Gastrocnemius medialis (tissue), 4 donors: Measurements from ENCODE around the gene ELOVL4. TPM values are rescaled to one million over a fixed set of nuclear protein-coding genes. Genes with fewer than 3 reads are reported as not detected.

Source experiments
- ATAC-seq, 2 donors: fragments of 150-250 bp; one replicate each; pipeline ENCODE4 v1.9.1; 2016
- DNase-seq, 2 donors: peaks; one replicate each; pipeline ENCODE4 v3.0.0-alpha.2; 2019
- H3K27ac ChIP-seq, 4 donors: fragments of 200-600 bp; sonication (generic); 1 replicate in 1 of 4; 2 replicates in 3 of 4; pipeline ENCODE4 v1.5.1; 2016 to 2018; ENCODE audit warnings: mild to moderate bottlenecking in 2 of 4, moderate library complexity in 1 of 4
- H3K27me3 ChIP-seq, 3 donors: fragments of 200-600 bp; sonication (generic) in 2 of 3; 1 replicate in 1 of 3; 2 replicates in 2 of 3; pipeline versions ENCODE4 v1.5.1 to v1.6.0; 2016 to 2019; ENCODE audit warnings: mild to moderate bottlenecking in 1 of 3, moderate library complexity in 1 of 3
- H3K36me3 ChIP-seq, 2 donors: fragments of 200-600 bp; sonication (generic) in 1 of 2; one replicate each; pipeline ENCODE4 v1.5.1; 2017 to 2018
- H3K4me1 ChIP-seq, 2 donors: fragments of 200-600 bp; sonication (generic) in 1 of 2; one replicate each; pipeline ENCODE4 v1.5.1; 2016 to 2017; ENCODE audit warnings: mild to moderate bottlenecking in 2 of 2
- H3K4me3 ChIP-seq, 4 donors: fragments of 200-600 bp; sonication (generic) in 3 of 4; 1 replicate in 1 of 4; 2 replicates in 3 of 4; pipeline ENCODE4 v1.5.1; 2016 to 2019; ENCODE audit warnings: mild to moderate bottlenecking in 2 of 4
- H3K9me3 ChIP-seq, 3 donors: fragments of 200-600 bp; sonication (generic) in 2 of 3; 1 replicate in 1 of 3; 2 replicates in 2 of 3; pipeline ENCODE4 v1.5.1; 2016 to 2019
- POLR2A ChIP-seq, 2 donors: fragments of 450-650 bp; IDR thresholded peaks; one replicate each; pipeline ENCODE4 v1.6.1; 2017; ENCODE audit warnings: antibody characterized with exemption in 2 of 2, mild to moderate bottlenecking in 2 of 2, moderate library complexity in 2 of 2
- in situ Hi-C, 4 donors: fragments of 200-750 bp; cut with MboI; loops; one replicate each; pipeline versions ENCODE4 v1.15.0 to v1.8.0; 2017; ENCODE audit warnings: low sequenced_read_pairs in 4 of 4
- intact Hi-C: fragments of 100-400 bp; cut with DNase I; formaldehyde crosslinking; loops from one replicate; pipeline ENCODE4 v1.15.1; 2023; ENCODE audit warnings: low total_unique reads
- total RNA-seq, 4 donors: library from RNA; depleted of rRNA; stranded (reverse); fragments of >200 nt; gene quantifications; one replicate each; pipeline versions ENCODE4 v1.1.0 to v1.2.3, GENCODE V29; 2016
- TF ChIP-seq, protein P1 (sequence below), 5 experiments: fragments of 450-650 bp in 3 of 5; fragments of 200-600 bp in 2 of 5; sonication (generic) in 2 of 5; IDR thresholded peaks in 4 of 5; conservative IDR thresholded peaks in 1 of 5; 1 replicate in 4 of 5; 2 replicates in 1 of 5; pipeline ENCODE4 v1.5.1; 2016 to 2019; ENCODE audit warnings: antibody characterized with exemption in 5 of 5, mild to moderate bottlenecking in 3 of 5, moderate library complexity in 3 of 5

The ELOVL4 gene
- total RNA-seq, 4 donors from 2014 or later = 0.15 TPM; not detected in 3

DNA sequence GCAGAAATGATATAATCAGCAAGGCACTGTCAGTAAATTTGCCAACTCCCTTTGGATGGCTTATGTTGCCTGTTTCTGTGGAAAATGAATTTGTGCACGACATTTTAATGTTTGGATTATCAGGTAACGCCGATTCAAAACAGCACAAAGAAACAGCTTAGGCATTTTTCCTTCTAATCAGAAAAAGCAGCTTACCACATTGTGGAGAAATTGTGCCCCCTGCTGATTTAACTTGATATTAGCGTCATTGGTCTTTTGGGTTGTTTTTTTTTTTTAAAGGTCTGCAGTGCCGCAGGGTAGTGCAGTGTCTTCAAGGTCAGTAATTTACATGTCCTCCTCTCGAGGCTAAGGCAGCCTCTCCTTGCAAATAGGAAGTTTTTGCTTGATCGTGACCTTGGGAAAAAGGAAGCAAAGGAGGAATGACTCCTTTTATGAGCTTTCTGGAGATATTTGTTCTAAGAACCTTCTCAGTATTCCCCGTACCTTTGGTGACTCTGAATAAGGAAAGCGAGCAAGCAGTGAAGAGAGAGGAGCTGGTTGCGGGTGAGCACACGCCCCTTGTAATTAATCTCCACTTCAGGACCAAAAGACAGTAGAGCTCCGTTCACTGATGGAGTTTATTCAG lies 79.1 kb downstream of the ELOVL4 start:
- H3K27me3 ChIP-seq = no peaks in the 10 kb centered on the region
- H3K9me3 ChIP-seq = no peaks in the 10 kb centered on the region
- intact Hi-C loops (no loop called here), in situ Hi-C loops (no loop called here)
- no peak overlapping the region for H3K4me3 ChIP-seq
- H3K36me3 ChIP-seq = no peaks in the 10 kb centered on the region
- ATAC-seq = no peak
- peaks cover 3 to 4% of the 10 kb centered on the region in 2 donors for H3K4me1 ChIP-seq
- TF ChIP-seq, protein P1, sequence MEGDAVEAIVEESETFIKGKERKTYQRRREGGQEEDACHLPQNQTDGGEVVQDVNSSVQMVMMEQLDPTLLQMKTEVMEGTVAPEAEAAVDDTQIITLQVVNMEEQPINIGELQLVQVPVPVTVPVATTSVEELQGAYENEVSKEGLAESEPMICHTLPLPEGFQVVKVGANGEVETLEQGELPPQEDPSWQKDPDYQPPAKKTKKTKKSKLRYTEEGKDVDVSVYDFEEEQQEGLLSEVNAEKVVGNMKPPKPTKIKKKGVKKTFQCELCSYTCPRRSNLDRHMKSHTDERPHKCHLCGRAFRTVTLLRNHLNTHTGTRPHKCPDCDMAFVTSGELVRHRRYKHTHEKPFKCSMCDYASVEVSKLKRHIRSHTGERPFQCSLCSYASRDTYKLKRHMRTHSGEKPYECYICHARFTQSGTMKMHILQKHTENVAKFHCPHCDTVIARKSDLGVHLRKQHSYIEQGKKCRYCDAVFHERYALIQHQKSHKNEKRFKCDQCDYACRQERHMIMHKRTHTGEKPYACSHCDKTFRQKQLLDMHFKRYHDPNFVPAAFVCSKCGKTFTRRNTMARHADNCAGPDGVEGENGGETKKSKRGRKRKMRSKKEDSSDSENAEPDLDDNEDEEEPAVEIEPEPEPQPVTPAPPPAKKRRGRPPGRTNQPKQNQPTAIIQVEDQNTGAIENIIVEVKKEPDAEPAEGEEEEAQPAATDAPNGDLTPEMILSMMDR (IDR thresholded peaks at IDR 0.05 in 4 of 5, conservative IDR thresholded peaks at IDR 0.05 in 1 of 5) = peak in 1 of 5 experiments; percentile 14
- no peak for TF ChIP-seq POLR2A (IDR thresholded peaks at IDR 0.05)
- DNase-seq = no peak
- H3K27ac ChIP-seq = no peak overlapping the region

Other genes with a start within 250 kb of the ELOVL4 start
- 1 to 10 TPM in 1 of 4 donors, under 1 TPM in 1, not detected in 2; 0.24 to 3.4 TPM for gene TTK, start 57.1 kb upstream of the ELOVL4 start, total RNA-seq
- 1 to 10 TPM; 1.6 to 6.9 (median 4.8) TPM for gene BCKDHB, start 159.1 kb upstream of the ELOVL4 start, total RNA-seq